HepG2 (cell line): ENCODE measurements around the gene FKBP5. TPM values are rescaled to one million over a fixed set of nuclear protein-coding genes. Genes with fewer than 3 reads are reported as not detected.

ENCODE experiments used
- ARHGAP35 ChIP-seq: sonication (generic); formaldehyde crosslinking; IDR thresholded peaks from 2 replicates; pipeline ENCODE4 v1.9.0; 2022; ENCODE audit warnings: mild to moderate bottlenecking, inconsistent platforms, moderate library complexity, missing genetic modification reagents, borderline replicate concordance
- CBX2 ChIP-seq, 2 experiments: fragments of 200-600 bp in 1 of 2; sonication (generic); formaldehyde crosslinking in 1 of 2; IDR thresholded peaks; 2 replicates each; pipeline versions ENCODE4 v1.7.0 to v1.8.1; 2018 to 2022; ENCODE audit warnings: low read depth in 2 of 2, low read length in 1 of 2, mild to moderate bottlenecking in 1 of 2, missing genetic modification reagents in 1 of 2
- CEBPG ChIP-seq: IDR thresholded peaks from 2 replicates; pipeline ENCODE4 v1.6.1; 2016
- ETV6 ChIP-seq: sonication (generic); formaldehyde crosslinking; conservative IDR thresholded peaks from 2 replicates; pipeline ENCODE4 v1.4.0; 2020; ENCODE audit warnings: missing genetic modification reagents
- FOXO1 ChIP-seq: sonication (generic); formaldehyde crosslinking; IDR thresholded peaks from 2 replicates; pipeline ENCODE4 v1.4.0; 2020; ENCODE audit warnings: missing genetic modification reagents
- GTF3A ChIP-seq: sonication (generic); formaldehyde crosslinking; conservative IDR thresholded peaks from 2 replicates; pipeline ENCODE4 v1.4.0; 2020; ENCODE audit warnings: mild to moderate bottlenecking, missing genetic modification reagents
- HMGXB3 ChIP-seq: sonication (generic); formaldehyde crosslinking; IDR thresholded peaks from 2 replicates; pipeline ENCODE4 v1.4.0; 2020; ENCODE audit warnings: missing genetic modification reagents, borderline replicate concordance
- MEIS2 ChIP-seq: sonication (generic); formaldehyde crosslinking; IDR thresholded peaks from 2 replicates; pipeline ENCODE4 v1.9.0; 2021; ENCODE audit warnings: mild to moderate bottlenecking, missing genetic modification reagents
- MIXL1 ChIP-seq: IDR thresholded peaks from 2 replicates; pipeline ENCODE4 v1.6.1; 2016
- NFRKB ChIP-seq: fragments of 450-650 bp; IDR thresholded peaks from 2 replicates; pipeline ENCODE4 v1.6.1; 2017
- STAT6 ChIP-seq: sonication (generic); formaldehyde crosslinking; IDR thresholded peaks from 2 replicates; pipeline ENCODE4 v1.4.0; 2020; ENCODE audit warnings: missing genetic modification reagents, mild to moderate bottlenecking, borderline replicate concordance
- U2AF2 ChIP-seq: fragments of 200-400 bp; formaldehyde crosslinking; IDR thresholded peaks from 2 replicates; pipeline ENCODE4 v1.6.1; 2017; ENCODE audit warnings: low read depth, mild to moderate bottlenecking, low read length
- YEATS2 ChIP-seq: sonication (generic); formaldehyde crosslinking; IDR thresholded peaks from 2 replicates; pipeline ENCODE4 v1.4.0; 2020; ENCODE audit warnings: missing genetic modification reagents, borderline replicate concordance
- ZBTB43 ChIP-seq: sonication (generic); formaldehyde crosslinking; conservative IDR thresholded peaks from 2 replicates; pipeline ENCODE4 v1.4.0; 2020; ENCODE audit warnings: missing genetic modification reagents
- ZNF225 ChIP-seq: sonication (generic); formaldehyde crosslinking; IDR thresholded peaks from 2 replicates; pipeline ENCODE4 v1.4.0; 2020; ENCODE audit warnings: mild to moderate bottlenecking, missing genetic modification reagents
- ZNF235 ChIP-seq: sonication (generic); formaldehyde crosslinking; IDR thresholded peaks from 2 replicates; pipeline ENCODE4 v1.8.1; 2023; ENCODE audit warnings: mild to moderate bottlenecking, missing genetic modification reagents, borderline replicate concordance
- ZNF276 ChIP-seq: sonication (generic); formaldehyde crosslinking; IDR thresholded peaks from 2 replicates; pipeline ENCODE4 v1.4.0; 2020; ENCODE audit warnings: mild to moderate bottlenecking, low read depth, missing genetic modification reagents
- ZNF343 ChIP-seq: sonication (generic); formaldehyde crosslinking; IDR thresholded peaks from 2 replicates; pipeline ENCODE4 v1.4.0; 2020; ENCODE audit warnings: mild to moderate bottlenecking, missing genetic modification reagents
- ZNF367 ChIP-seq: sonication (generic); formaldehyde crosslinking; IDR thresholded peaks from 2 replicates; pipeline ENCODE4 v1.4.0; 2020; ENCODE audit warnings: missing genetic modification reagents, borderline replicate concordance
- ZNF598 ChIP-seq: sonication (generic); formaldehyde crosslinking; IDR thresholded peaks from 2 replicates; pipeline ENCODE4 v1.5.1; 2020; ENCODE audit warnings: mild to moderate bottlenecking, missing genetic modification reagents, borderline replicate concordance
- polyA plus RNA-seq, 8 experiments: library from polyadenylated mRNA; depleted of rRNA in 3 of 8; stranded (reverse) in 7 of 8; unstranded in 1 of 8; fragments of >200 nt; fragmentation: Illumina TruSeq in 4 of 8; extraction: Trizol in 4 of 8; gene quantifications; 2 replicates each; pipeline versions ENCODE4 v1.2.1 to v1.2.3, GENCODE V29; 2011 to 2016; ENCODE audit warnings: low read depth in 4 of 8, missing spikeins in 1 of 8, mixed read lengths in 1 of 8; ENCODE audit not compliant: insufficient read depth in 1 of 8
- total RNA-seq, 5 experiments: library from RNA; depleted of rRNA; stranded (reverse); fragments of >200 nt; fragmentation: Illumina TruSeq; extraction: Trizol; gene quantifications; 2 replicates each; pipeline ENCODE4 v1.2.3, GENCODE V29; 2016; ENCODE audit warnings: low read depth in 1 of 5

Gene FKBP5
- total and polyA plus RNA-seq, 2 of the 13 experiments (the other 11 are each of a cell fraction or from before 2014, with no cell fraction given), result 8.0 to 17.4 TPM

GRCh38 chr6:35722121-35722761 lies 33.5 kb upstream of the FKBP5 start (continued):
- TF ChIP-seq YEATS2 (CRISPR knock-in tag) (no peak), ZNF225 (no peak), ZNF276 (no peak), GTF3A (no peak), ZNF598 (no peak; the same call in 1 of the 2 replicates), ZBTB43 (0 out of 2 replicates have a peak, but pooled peaks have one; percentile 25), HMGXB3 (CRISPR knock-in tag) (0 out of 2 replicates have a peak, but pooled peaks have one; percentile 55), CEBPG (CRISPR knock-in tag) (no peak), ETV6 (no peak; the same call in 1 of the 2 replicates), ZNF343 (CRISPR knock-in tag) (no peak), STAT6 (no peak), FOXO1 (CRISPR knock-in tag) (no peak), ARHGAP35 (CRISPR knock-in tag) (no peak), CBX2 (IDR thresholded peaks at IDR 0.05; ENCODE audit: low read depth, low read length) (no peak), CBX2 (CRISPR knock-in tag; IDR thresholded peaks at IDR 0.05; ENCODE audit: low read depth) (no peak), MEIS2 (CRISPR knock-in tag) (0 out of 2 replicates have a peak, but pooled peaks have one; percentile 19), U2AF2 (no peak), NFRKB (no peak), ZNF235 (CRISPR knock-in tag) (no peak), ZNF367 (CRISPR knock-in tag) (no peak), MIXL1 (CRISPR knock-in tag) (peak; percentile 52; the same call in 1 of the 2 replicates)
